Mammary epithelial cell (primary cell): ENCODE results near the gene TXNDC5.

ENCODE experiments used
- CTCF ChIP-seq, 2 donors: IDR thresholded peaks in 1 of 2; conservative IDR thresholded peaks in 1 of 2; 2 replicates each; pipeline ENCODE4 v1.5.1; 2011 to 2012; ENCODE audit warnings: inconsistent platforms in 2 of 2, low read length in 2 of 2, mild to moderate bottlenecking in 2 of 2, control low read depth in 1 of 2, low read depth in 1 of 2; ENCODE audit not compliant: insufficient read depth in 1 of 2; ENCODE audit errors: extremely low read depth in 1 of 2
- EZH2 ChIP-seq: IDR thresholded peaks from 2 replicates; pipeline ENCODE4 v1.6.1; 2012; ENCODE audit warnings: low read length, inconsistent platforms, borderline replicate concordance

GRCh38 chr6:7914311-7914710 is 3.7 kb upstream of the TXNDC5 start:
- TF ChIP-seq CTCF (conservative IDR thresholded peaks at IDR 0.05 in 1 of 2, IDR thresholded peaks at IDR 0.05 in 1 of 2; ENCODE audit: extremely low read depth in 1 of 2, insufficient read depth in 1 of 2, low read depth in 1 of 2, low read length in 2 of 2) (no peak), EZH2 (no peak)
